ENCODE data around the gene MYL12A. TPM values are rescaled to one million over a fixed set of nuclear protein-coding genes. Genes with fewer than 3 reads are reported as not detected.

The MYL12A gene
- total RNA-seq, 1 experiment from 2014 or later: 284 TPM

DNA sequence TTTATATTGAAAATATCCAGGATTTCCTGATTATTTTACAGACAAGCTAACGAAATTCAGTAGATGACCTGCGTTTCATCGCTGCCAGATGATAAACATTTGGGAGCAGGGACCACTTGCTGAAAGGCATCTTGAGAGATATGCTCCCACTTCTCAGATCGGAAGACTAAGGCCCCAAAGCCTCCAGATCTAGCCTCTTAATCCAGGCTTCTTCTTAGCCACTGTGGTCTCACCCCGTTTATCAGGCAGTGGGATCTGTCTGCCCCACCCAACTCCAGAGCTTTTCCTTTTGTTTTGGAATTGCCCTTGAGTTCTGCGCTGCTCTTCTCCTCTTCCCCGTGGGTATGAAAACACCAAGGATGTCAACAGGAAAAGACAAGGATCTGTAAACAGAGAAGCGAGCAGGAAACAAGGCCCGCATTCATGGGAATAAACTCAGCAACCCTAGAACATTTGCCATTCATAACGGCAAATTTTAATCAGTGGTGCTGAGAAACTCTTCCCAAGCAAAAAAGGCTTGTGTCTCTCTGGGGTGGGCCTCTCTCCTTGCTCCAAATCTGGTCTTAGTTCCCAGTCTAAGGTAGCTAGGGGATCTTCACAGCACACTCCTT is 35.8 kb downstream of the MYL12A start:
- H3K18ac ChIP-seq (ENCODE audit: insufficient read length, low read depth, low read length): no peak overlapping the region
- no peak overlapping the region for H3K14ac ChIP-seq (ENCODE audit: insufficient read depth, low read length)
- no peak overlapping the region for H3K23ac ChIP-seq (ENCODE audit: insufficient read length, low read depth, low read length)
- no peak overlapping the region for H2AK5ac ChIP-seq (ENCODE audit: insufficient read length, low read length)
- H2BK120ac ChIP-seq (ENCODE audit: low read depth, low read length, poor library complexity, severe bottlenecking): no peak overlapping the region
- H2AFZ ChIP-seq (ENCODE audit: low read length): no peak overlapping the region
- peaks cover 27% of the 10 kb centered on the region in 2 experiments for H3K4me1 Mint-ChIP-seq
- H3K4ac ChIP-seq (ENCODE audit: low read depth, low read length): no peak overlapping the region
- no peak overlapping the region for H3K27ac ChIP-seq (ENCODE audit: insufficient read length, low read depth, low read length)
- H3K36me3 Mint-ChIP-seq (ENCODE audit: insufficient read depth in 1 of 3, low read depth in 3 of 3): peaks cover 4 to 26% (median 17%) of the 10 kb centered on the region in 3 experiments; a peak in 5 of 7 replicates
- H2BK15ac ChIP-seq (ENCODE audit: low read depth, low read length): no peak overlapping the region
- no peak overlapping the region for H2BK5ac ChIP-seq (ENCODE audit: insufficient read length, low read length)
- WGBS (ENCODE audit: extremely low coverage, insufficient read length, low lambda C conversion rate): no CpG with 5 or more reads among the region's 10 CpGs
- H3K4me2 ChIP-seq (ENCODE audit: insufficient read depth, insufficient read length, low read length): no peak overlapping the region
- H4K5ac ChIP-seq (ENCODE audit: insufficient read length, low read depth, low read length): no peak overlapping the region
- H3K23me2 ChIP-seq (ENCODE audit: insufficient read length, low read depth, low read length, poor library complexity, severe bottlenecking): no peaks in the 10 kb centered on the region
- H3K27me3 Mint-ChIP-seq (ENCODE audit: low read depth): no peaks in the 10 kb centered on the region
- no peaks in the 10 kb centered on the region; the same call in 1 of the 2 replicates for H3K4me1 ChIP-seq (ENCODE audit: insufficient read depth, low read length)
- no peaks in the 10 kb centered on the region for H4K20me1 ChIP-seq (ENCODE audit: control insufficient read depth, insufficient read depth, insufficient read length)
- H3K9me3 Mint-ChIP-seq: peaks cover 10 to 20% of the 10 kb centered on the region in 2 experiments
- H3K27me3 ChIP-seq (ENCODE audit: insufficient read depth, low read length): no peaks in the 10 kb centered on the region
- H3K4me3 Mint-ChIP-seq: no peak overlapping the region
- no peak for TF ChIP-seq CTCF (conservative IDR thresholded peaks at IDR 0.05)
- H3T11ph ChIP-seq (ENCODE audit: low read length): no peak overlapping the region
- H3K27ac Mint-ChIP-seq: no peak overlapping the region
- H3K79me2 ChIP-seq (ENCODE audit: insufficient read depth, low read length): no peaks in the 10 kb centered on the region
- H2BK12ac ChIP-seq (ENCODE audit: insufficient read length, low read depth, low read length): no peak overlapping the region
- no peak for DNase-seq
- no peaks in the 10 kb centered on the region for H3K79me1 ChIP-seq (ENCODE audit: insufficient read depth, low read depth, low read length, poor library complexity, severe bottlenecking)
- no peaks in the 10 kb centered on the region for H3K9me3 ChIP-seq (ENCODE audit: control insufficient read depth, low read depth, low read length)
- H3K9ac ChIP-seq (ENCODE audit: extremely low read depth, insufficient read length, low read length): no peak overlapping the region
- H4K8ac ChIP-seq (replicated peaks; ENCODE audit: insufficient read length, low read depth, low read length): no peak overlapping the region
- H2BK20ac ChIP-seq (ENCODE audit: low read depth, low read length, poor library complexity, severe bottlenecking): no peak overlapping the region
- H3K56ac ChIP-seq (ENCODE audit: insufficient read length, low read depth, low read length): no peak overlapping the region
- no peak overlapping the region for H4K91ac ChIP-seq (ENCODE audit: insufficient read length, low read depth, low read length)
